ENCODE data around the gene PKN2.

DNA sequence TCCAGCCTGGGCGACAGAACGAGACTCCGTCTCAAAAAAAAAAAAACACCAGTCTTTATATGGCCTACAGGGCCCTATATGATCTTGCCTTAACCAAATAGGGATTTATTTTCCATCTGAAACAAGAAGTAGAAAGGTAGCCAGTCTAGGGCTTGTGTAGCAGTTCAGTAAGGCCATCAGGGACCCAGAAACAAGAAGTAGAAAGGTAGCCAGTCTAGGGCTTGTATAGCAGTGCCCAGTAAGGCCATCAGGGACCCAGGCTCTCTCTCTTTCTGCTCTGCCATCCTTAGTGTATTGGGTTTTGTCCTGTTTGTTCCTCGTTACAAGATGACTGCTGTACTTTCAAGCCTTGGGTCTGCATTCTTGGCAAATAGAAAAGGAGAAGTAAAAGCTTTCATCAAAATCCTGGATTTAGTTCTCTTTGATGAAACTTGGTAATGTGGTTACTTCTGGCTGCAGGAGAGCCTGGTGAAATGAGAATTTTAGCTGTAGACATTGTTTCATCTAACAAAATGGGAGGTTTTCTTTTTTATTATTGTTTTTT is 46.1 kb downstream of the PKN2 start:
- TF ChIP-seq, protein P1, sequence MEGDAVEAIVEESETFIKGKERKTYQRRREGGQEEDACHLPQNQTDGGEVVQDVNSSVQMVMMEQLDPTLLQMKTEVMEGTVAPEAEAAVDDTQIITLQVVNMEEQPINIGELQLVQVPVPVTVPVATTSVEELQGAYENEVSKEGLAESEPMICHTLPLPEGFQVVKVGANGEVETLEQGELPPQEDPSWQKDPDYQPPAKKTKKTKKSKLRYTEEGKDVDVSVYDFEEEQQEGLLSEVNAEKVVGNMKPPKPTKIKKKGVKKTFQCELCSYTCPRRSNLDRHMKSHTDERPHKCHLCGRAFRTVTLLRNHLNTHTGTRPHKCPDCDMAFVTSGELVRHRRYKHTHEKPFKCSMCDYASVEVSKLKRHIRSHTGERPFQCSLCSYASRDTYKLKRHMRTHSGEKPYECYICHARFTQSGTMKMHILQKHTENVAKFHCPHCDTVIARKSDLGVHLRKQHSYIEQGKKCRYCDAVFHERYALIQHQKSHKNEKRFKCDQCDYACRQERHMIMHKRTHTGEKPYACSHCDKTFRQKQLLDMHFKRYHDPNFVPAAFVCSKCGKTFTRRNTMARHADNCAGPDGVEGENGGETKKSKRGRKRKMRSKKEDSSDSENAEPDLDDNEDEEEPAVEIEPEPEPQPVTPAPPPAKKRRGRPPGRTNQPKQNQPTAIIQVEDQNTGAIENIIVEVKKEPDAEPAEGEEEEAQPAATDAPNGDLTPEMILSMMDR (tag by site-specific recombination; IDR thresholded peaks at IDR 0.05), result no peak
- TF ChIP-seq, protein P2, sequence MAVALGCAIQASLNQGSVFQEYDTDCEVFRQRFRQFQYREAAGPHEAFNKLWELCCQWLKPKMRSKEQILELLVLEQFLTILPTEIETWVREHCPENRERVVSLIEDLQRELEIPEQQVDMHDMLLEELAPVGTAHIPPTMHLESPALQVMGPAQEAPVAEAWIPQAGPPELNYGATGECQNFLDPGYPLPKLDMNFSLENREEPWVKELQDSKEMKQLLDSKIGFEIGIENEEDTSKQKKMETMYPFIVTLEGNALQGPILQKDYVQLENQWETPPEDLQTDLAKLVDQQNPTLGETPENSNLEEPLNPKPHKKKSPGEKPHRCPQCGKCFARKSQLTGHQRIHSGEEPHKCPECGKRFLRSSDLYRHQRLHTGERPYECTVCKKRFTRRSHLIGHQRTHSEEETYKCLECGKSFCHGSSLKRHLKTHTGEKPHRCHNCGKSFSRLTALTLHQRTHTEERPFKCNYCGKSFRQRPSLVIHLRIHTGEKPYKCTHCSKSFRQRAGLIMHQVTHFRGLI (tag by site-specific recombination; IDR thresholded peaks at IDR 0.05), result no peak
- no peak for TF ChIP-seq ZNF555 (tag by site-specific recombination; conservative IDR thresholded peaks at IDR 0.05)

All from HEK293 (cell line).